LHCN-M2 (cell line): ENCODE measurements around the gene OR5C1. TPM values are rescaled to one million over a fixed set of nuclear protein-coding genes. Genes with fewer than 3 reads are reported as not detected.
"Not testable (repeated sequence)": the region's sequence is repeated elsewhere in the genome, so short reads cannot be mapped to it uniquely, and the experiment has no call there.

ENCODE experiments used
- DNase-seq: peaks from one replicate; pipeline ENCODE4 v3.0.0-alpha.2; 2012; ENCODE audit warnings: low read depth
- polyA plus RNA-seq: library from polyadenylated mRNA; unstranded; fragments of >200 nt; gene quantifications from one replicate; pipeline ENCODE4 v1.2.1, GENCODE V29; 2012; ENCODE audit warnings: missing spikeins
- total RNA-seq: library from RNA; depleted of rRNA; stranded (reverse); fragments of >200 nt; gene quantifications from 2 replicates; pipeline ENCODE4 v1.2.3, GENCODE V29; 2014; rRNA removed

The OR5C1 gene
- not detected in 2 replicates for total RNA-seq
- polyA plus RNA-seq: not detected

GRCh38 chr9:122788831-122789230 is at the start of gene OR5C1:
Gene OR5C1, plus strand, starts transcription at chr9:122788933. Its CDS starts 0 bp downstream, at chr9:122788933.
- no peak for DNase-seq

- DNase-seq: no peak
These were observed 46.7 kb upstream of the OR5C1 start, which contains the start of gene OR1L6 for GRCh38 chr9:122742003-122742402. Gene OR1L6, plus strand, starts transcription at chr9:122742303. Its CDS starts 7,545 bp downstream, at chr9:122749848.

- no peak for DNase-seq
These were observed 33.9 kb upstream of the OR5C1 start for GRCh38 chr9:122754825-122755224.

- DNase-seq: no peak
These were observed 20.9 kb upstream of the OR5C1 start for GRCh38 chr9:122767817-122768216.

- no peak for DNase-seq
These were observed 11.7 kb upstream of the OR5C1 start for GRCh38 chr9:122777052-122777451.

GRCh38 chr9:122777935-122778627 is 10.7 kb upstream of the OR5C1 start:
- DNase-seq: peak; percentile 73

- no peak for DNase-seq
These were observed 9.6 kb upstream of the OR5C1 start for GRCh38 chr9:122779181-122779580.

- DNase-seq: no peak
These were observed 8.7 kb upstream of the OR5C1 start for GRCh38 chr9:122780026-122780425.

GRCh38 chr9:122781671-122782070 is 7.1 kb upstream of the OR5C1 start:
- DNase-seq: no peak

GRCh38 chr9:122785269-122785668 is 3.5 kb upstream of the OR5C1 start:
- no peak for DNase-seq

- no peak for DNase-seq
These were observed 2.4 kb upstream of the OR5C1 start for GRCh38 chr9:122786338-122786737.

- DNase-seq: no peak
These were observed 718 bp downstream of the OR5C1 start for GRCh38 chr9:122789256-122790046.

- no peak for DNase-seq
These were observed 3.3 kb downstream of the OR5C1 start for GRCh38 chr9:122791872-122792669.

- no peak for DNase-seq
These were observed 8.8 kb downstream of the OR5C1 start for GRCh38 chr9:122797316-122798063.

- DNase-seq: no peak
These were observed 11.6 kb downstream of the OR5C1 start, which contains the start of gene OR1K1 for GRCh38 chr9:122800066-122801060. Gene OR1K1, plus strand, starts transcription at chr9:122800123. Its CDS starts 0 bp downstream, at chr9:122800123.

GRCh38 chr9:122806661-122807060 is 17.9 kb downstream of the OR5C1 start:
- DNase-seq: peak; percentile 45

- DNase-seq: peak; percentile 18
These were observed 18.7 kb downstream of the OR5C1 start for GRCh38 chr9:122807271-122807900.

- DNase-seq: peak; percentile 17
These were observed 19.4 kb downstream of the OR5C1 start for GRCh38 chr9:122808141-122808540.

GRCh38 chr9:122809261-122809660 is 20.5 kb downstream of the OR5C1 start:
- not testable (repeated sequence) for DNase-seq
